Measurements from ENCODE around the gene CARM1. TPM values are rescaled to one million over a fixed set of nuclear protein-coding genes. Genes with fewer than 3 reads are reported as not detected.

CARM1 gene
- polyA plus RNA-seq = 10 to 100 TPM; 28.5 to 35.7 TPM

DNA sequence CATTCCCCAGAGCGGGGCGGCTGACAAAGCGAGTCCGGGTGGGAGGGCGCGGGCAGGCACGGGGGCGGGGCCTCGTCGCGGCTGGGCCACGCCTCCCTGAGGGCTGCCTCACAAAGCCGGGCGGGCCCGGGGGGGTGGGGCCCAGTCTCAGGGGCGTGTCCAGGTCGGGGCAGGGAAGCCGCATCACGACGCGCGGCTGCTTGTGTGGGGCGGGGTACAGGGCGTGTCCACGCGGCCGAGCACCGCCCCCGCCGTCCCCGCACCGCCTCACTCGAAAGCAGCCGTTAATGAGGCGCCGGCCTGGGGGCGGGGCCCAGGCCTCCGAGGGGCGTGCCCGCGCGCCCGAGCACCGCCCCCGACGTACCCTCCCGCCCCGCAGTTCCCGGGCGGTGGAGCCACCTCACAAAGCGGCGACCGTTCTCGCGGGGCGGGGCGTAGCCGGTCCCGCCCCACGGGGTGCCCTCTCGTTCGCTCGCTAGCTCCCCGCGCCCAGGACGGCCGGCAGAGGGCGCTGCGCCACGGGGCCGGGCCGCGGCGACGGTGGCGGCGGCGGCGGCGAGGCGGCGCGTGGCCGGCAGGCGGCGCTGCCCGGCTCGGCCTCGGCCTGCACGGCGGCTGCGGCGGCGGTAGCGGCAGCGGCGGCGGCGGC lies at the start of gene CARM1:
TSS of gene CARM1 (plus strand) at position 599 of the 649 bp plus-strand sequence. CDS start 150 bp downstream, outside the sequence.
- Histone ChIP-seq H3K9me3 (ENCODE audit: control insufficient read depth in 2 of 2, insufficient read depth in 1 of 2, low read depth in 1 of 2, low read length in 1 of 2) (no peaks in the 10 kb centered on the region), H3K27me3 (ENCODE audit: control insufficient read depth in 1 of 2, insufficient read depth in 2 of 2, low read length in 2 of 2) (no peaks in the 10 kb centered on the region), H3K4me3 (ENCODE audit: low read depth in 1 of 2, low read length in 2 of 2) (peak within 1 kb of the TSS; percentile 78 to 80), H3K4me1 (ENCODE audit: control insufficient read depth in 2 of 2, insufficient read depth in 2 of 2, low read length in 1 of 2) (no peaks in the 10 kb centered on the region), H3K27ac (ENCODE audit: low read depth in 2 of 2, low read length in 1 of 2) (peak within 1 kb of the TSS; percentile 83 to 92), H3K36me3 (ENCODE audit: control insufficient read depth in 2 of 2, insufficient read depth in 2 of 2, low read length in 1 of 2) (no peaks in the 10 kb centered on the region)
- WGBS, 2 donors = 0% methylated on average over 28 to 99 of the region's 99 CpGs

DNA sequence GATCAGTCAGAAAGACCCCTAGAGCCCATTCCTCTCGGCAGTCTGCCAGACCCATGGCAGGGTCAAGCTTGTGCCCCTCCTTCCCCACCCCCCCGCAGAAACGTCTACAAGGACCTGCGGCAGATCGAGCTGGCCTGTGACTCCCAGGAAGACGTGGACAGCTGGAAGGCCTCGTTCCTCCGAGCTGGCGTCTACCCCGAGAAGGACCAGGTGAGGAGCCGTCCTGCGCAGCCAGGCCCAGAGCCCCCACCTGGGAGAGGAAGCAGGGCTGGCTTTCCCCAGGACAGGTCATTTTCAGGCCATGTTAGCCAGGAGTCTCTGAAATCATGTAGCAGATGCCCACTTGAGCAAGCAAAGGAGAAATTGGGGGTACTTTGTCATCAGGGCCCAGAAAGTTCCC lies 47.7 kb upstream of the CARM1 start:
- no peak overlapping the region for H3K4me3 ChIP-seq (ENCODE audit: low read depth in 1 of 2, low read length in 2 of 2)
- peaks cover 19 to 50% of the 10 kb centered on the region in 2 donors for H3K36me3 ChIP-seq (ENCODE audit: control insufficient read depth in 2 of 2, insufficient read depth in 2 of 2, low read length in 1 of 2)
- no peak overlapping the region for H3K27ac ChIP-seq (ENCODE audit: low read depth in 2 of 2, low read length in 1 of 2)
- no peaks in the 10 kb centered on the region for H3K9me3 ChIP-seq (ENCODE audit: control insufficient read depth in 2 of 2, insufficient read depth in 1 of 2, low read depth in 1 of 2, low read length in 1 of 2)
- no peaks in the 10 kb centered on the region for H3K27me3 ChIP-seq (ENCODE audit: control insufficient read depth in 1 of 2, insufficient read depth in 2 of 2, low read length in 2 of 2)
- no peaks in the 10 kb centered on the region for H3K4me1 ChIP-seq (ENCODE audit: control insufficient read depth in 2 of 2, insufficient read depth in 2 of 2, low read length in 1 of 2)
- 90 to 93% methylated on average over 12 of the region's 12 CpGs for WGBS, 2 donors

DNA sequence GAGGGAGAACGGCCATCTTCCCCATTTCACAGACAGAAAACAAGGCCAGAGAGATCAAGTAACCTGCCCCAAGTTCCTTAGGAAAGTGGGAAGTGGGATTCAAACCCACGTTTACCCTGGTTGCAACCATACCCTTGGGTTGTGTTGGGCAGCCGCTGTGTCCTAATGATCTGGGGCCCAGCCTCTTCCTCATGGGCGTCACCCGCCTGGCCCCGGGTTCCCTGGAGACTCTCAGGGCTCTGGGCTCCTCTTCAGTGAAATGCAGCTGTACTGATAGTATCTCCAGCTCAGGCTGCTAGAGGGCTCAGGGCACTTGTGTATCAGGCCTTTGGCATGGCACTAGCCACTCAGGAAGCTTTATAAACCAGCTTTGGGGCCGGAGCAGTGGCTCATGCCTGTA lies 45.1 kb upstream of the CARM1 start:
- H3K9me3 ChIP-seq (ENCODE audit: control insufficient read depth in 2 of 2, insufficient read depth in 1 of 2, low read depth in 1 of 2, low read length in 1 of 2) = no peaks in the 10 kb centered on the region
- peaks cover 19 to 43% of the 10 kb centered on the region in 2 donors for H3K36me3 ChIP-seq (ENCODE audit: control insufficient read depth in 2 of 2, insufficient read depth in 2 of 2, low read length in 1 of 2)
- H3K27me3 ChIP-seq (ENCODE audit: control insufficient read depth in 1 of 2, insufficient read depth in 2 of 2, low read length in 2 of 2) = no peaks in the 10 kb centered on the region
- WGBS, 2 donors = 90 to 92% methylated on average over 7 of the region's 7 CpGs
- no peak overlapping the region for H3K4me3 ChIP-seq (ENCODE audit: low read depth in 1 of 2, low read length in 2 of 2)
- H3K4me1 ChIP-seq (ENCODE audit: control insufficient read depth in 2 of 2, insufficient read depth in 2 of 2, low read length in 1 of 2) = no peaks in the 10 kb centered on the region
- H3K27ac ChIP-seq (ENCODE audit: low read depth in 2 of 2, low read length in 1 of 2) = no peak overlapping the region

DNA sequence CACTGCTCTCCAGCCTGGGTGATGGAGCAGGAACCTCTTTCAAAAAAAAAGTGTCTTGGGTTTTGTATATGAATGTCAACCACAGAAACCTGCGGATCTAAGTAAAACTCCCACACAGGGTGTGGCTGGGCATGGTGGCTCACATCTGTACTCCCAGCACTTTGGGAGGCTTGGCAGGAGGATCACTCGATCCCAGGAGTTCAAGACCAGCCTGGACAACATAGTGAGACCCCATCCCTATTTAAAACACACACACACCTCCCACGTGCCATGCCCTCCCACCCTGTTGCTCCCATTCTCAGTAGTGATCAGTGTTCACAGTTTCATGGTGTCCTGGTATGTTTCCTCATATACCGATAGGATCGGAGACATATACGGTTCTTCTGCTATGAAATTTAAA lies 44.5 kb upstream of the CARM1 start:
- H3K27me3 ChIP-seq (ENCODE audit: control insufficient read depth in 1 of 2, insufficient read depth in 2 of 2, low read length in 2 of 2) = no peaks in the 10 kb centered on the region
- H3K4me1 ChIP-seq (ENCODE audit: control insufficient read depth in 2 of 2, insufficient read depth in 2 of 2, low read length in 1 of 2) = no peaks in the 10 kb centered on the region
- peaks cover 19 to 43% of the 10 kb centered on the region in 2 donors for H3K36me3 ChIP-seq (ENCODE audit: control insufficient read depth in 2 of 2, insufficient read depth in 2 of 2, low read length in 1 of 2)
- no peaks in the 10 kb centered on the region for H3K9me3 ChIP-seq (ENCODE audit: control insufficient read depth in 2 of 2, insufficient read depth in 1 of 2, low read depth in 1 of 2, low read length in 1 of 2)
- no peak overlapping the region for H3K4me3 ChIP-seq (ENCODE audit: low read depth in 1 of 2, low read length in 2 of 2)
- H3K27ac ChIP-seq (ENCODE audit: low read depth in 2 of 2, low read length in 1 of 2) = no peak overlapping the region
- 90 to 93% methylated on average over 6 of the region's 6 CpGs for WGBS, 2 donors

DNA sequence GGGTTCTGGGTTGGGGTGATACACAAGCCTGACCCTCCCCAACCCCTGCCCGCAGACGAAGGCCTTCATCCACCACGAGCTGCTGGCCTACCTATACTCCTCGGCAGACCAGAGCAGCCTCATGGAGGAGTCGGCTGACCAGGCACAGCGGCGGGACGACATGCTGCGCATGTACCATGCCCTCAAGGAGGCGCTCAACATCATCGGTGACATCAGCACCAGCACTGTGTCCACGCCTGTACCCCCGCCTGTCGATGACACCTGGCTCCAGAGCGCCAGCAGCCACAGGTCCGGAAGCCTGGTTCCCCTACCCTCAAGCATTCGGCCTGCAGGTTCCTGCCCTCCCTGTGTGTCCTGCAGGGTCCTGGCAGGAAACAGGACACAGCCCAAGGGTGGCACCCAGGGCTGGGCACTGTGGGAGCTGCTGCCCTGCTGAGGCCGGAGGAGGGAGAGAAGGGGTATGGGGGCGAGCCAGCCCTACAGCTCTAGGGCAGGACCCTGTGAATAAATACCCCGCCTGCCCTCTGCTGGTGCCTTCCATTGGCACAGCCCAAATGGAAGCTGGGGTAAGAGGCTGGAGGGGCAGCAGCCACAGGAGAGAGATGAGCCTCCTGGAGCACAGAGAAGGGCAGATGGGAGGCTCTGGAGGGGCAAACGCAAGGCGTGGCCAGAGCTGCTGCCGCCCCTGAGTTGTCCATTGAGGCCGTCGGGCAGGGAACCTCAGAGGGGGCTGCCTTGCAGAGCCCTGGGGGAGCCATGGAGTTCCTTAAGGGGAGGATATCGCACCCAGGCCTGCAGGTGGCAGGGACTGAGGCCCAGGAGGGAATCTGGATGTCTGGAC lies 42.2 kb upstream of the CARM1 start:
- H3K27ac ChIP-seq (ENCODE audit: low read depth in 2 of 2, low read length in 1 of 2) = no peak overlapping the region
- H3K27me3 ChIP-seq (ENCODE audit: control insufficient read depth in 1 of 2, insufficient read depth in 2 of 2, low read length in 2 of 2) = no peaks in the 10 kb centered on the region
- WGBS, 2 donors = 89 to 91% methylated on average over 26 of the region's 26 CpGs
- H3K9me3 ChIP-seq (ENCODE audit: control insufficient read depth in 2 of 2, insufficient read depth in 1 of 2, low read depth in 1 of 2, low read length in 1 of 2) = no peaks in the 10 kb centered on the region
- H3K36me3 ChIP-seq (ENCODE audit: control insufficient read depth in 2 of 2, insufficient read depth in 2 of 2, low read length in 1 of 2) = peaks cover 16 to 47% of the 10 kb centered on the region in 2 donors
- H3K4me1 ChIP-seq (ENCODE audit: control insufficient read depth in 2 of 2, insufficient read depth in 2 of 2, low read length in 1 of 2) = no peaks in the 10 kb centered on the region
- H3K4me3 ChIP-seq (ENCODE audit: low read depth in 1 of 2, low read length in 2 of 2) = no peak overlapping the region

DNA sequence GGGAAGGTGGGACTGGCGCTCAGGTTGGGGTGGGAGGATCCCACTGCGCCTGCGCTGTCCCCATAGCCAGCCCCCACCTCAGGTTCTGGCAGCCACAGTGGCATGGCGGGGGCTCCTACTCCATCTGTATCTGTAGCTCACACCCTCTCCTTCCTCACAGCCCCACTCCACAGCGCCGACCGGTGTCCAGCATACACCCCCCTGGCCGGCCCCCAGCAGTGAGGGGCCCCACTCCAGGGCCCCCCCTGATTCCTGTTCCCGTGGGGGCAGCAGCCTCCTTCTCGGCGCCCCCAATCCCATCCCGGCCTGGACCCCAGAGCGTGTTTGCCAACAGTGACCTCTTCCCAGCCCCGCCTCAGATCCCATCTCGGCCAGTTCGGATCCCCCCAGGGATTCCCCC lies 41.4 kb upstream of the CARM1 start:
- no peak overlapping the region for H3K4me3 ChIP-seq (ENCODE audit: low read depth in 1 of 2, low read length in 2 of 2)
- no peaks in the 10 kb centered on the region for H3K9me3 ChIP-seq (ENCODE audit: control insufficient read depth in 2 of 2, insufficient read depth in 1 of 2, low read depth in 1 of 2, low read length in 1 of 2)
- H3K27ac ChIP-seq (ENCODE audit: low read depth in 2 of 2, low read length in 1 of 2) = no peak overlapping the region
- peaks cover 16 to 42% of the 10 kb centered on the region in 2 donors for H3K36me3 ChIP-seq (ENCODE audit: control insufficient read depth in 2 of 2, insufficient read depth in 2 of 2, low read length in 1 of 2)
- H3K4me1 ChIP-seq (ENCODE audit: control insufficient read depth in 2 of 2, insufficient read depth in 2 of 2, low read length in 1 of 2) = peaks cover 1 to 3% of the 10 kb centered on the region in 2 donors
- H3K27me3 ChIP-seq (ENCODE audit: control insufficient read depth in 1 of 2, insufficient read depth in 2 of 2, low read length in 2 of 2) = no peaks in the 10 kb centered on the region
- 83 to 88% methylated on average over 16 of the region's 16 CpGs for WGBS, 2 donors

DNA sequence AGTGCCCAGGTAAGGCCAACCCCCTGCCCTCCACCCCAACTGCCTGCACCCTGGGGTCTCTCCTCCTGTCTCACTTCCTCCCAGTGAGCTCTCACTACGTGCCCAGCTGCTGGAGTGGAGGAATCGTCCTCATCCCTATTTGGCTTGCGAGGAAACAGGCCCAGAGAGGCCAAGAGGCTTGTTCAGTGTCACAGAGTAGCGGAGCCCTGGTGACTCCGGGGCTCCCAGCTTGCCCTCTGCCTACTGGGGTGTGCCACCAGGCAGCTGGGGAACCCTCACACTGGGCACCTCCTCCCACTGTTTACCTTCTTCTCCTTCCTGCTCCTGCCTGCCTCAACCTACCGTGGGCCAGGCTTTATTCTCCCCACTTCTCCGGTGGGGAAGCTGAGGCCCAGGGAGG lies 41.0 kb upstream of the CARM1 start:
- Histone ChIP-seq H3K27ac (ENCODE audit: low read depth in 2 of 2, low read length in 1 of 2) (peak overlapping the region in 1 of 2 donors; percentile 6), H3K4me3 (ENCODE audit: low read depth in 1 of 2, low read length in 2 of 2) (no peak overlapping the region), H3K27me3 (ENCODE audit: control insufficient read depth in 1 of 2, insufficient read depth in 2 of 2, low read length in 2 of 2) (no peaks in the 10 kb centered on the region), H3K9me3 (ENCODE audit: control insufficient read depth in 2 of 2, insufficient read depth in 1 of 2, low read depth in 1 of 2, low read length in 1 of 2) (no peaks in the 10 kb centered on the region), H3K36me3 (ENCODE audit: control insufficient read depth in 2 of 2, insufficient read depth in 2 of 2, low read length in 1 of 2) (peaks cover 16 to 40% of the 10 kb centered on the region in 2 donors), H3K4me1 (ENCODE audit: control insufficient read depth in 2 of 2, insufficient read depth in 2 of 2, low read length in 1 of 2) (peaks cover 5 to 7% of the 10 kb centered on the region in 2 donors)
- 83 to 88% methylated on average over 7 of the region's 7 CpGs for WGBS, 2 donors

DNA sequence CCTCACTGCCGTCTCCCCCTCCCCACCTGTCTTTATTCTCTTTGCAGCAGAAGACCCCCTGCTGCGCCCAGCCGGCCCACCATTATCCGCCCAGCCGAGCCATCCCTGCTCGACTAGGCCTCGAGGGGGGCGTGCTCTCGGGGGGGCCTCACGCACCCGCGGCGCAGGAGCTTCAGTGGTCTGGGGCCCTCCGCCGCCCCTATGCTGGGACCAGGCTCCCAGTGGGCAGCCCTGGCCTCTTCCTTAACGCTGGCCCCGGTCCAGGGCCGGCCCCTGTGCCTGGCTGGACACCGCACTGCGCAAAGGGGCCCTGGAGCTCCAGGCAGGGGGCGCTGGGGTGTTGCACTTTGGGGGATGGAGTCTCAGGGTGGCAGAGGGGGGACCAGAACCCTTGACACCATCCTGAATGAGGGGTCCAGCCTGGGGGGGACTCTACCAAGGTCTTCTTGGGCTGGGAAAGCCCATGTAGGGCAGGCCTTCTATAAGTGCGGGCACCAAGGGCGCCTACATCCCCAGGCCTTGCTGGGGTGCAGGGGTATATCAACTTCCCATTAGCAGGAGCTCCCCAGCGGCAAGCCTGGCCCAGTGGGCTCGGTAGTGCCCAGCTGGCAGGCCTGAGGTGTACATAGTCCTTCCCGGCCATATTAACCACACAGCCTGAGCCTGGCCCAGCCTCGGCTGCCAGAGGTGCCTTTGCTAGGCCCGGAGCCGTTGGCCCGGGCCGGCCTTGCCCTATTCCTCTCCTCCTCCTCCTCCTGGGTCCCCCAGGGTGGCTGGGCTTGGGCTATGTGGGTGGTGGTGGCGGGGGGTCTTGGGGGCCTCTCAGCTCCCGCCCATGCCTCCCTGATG lies 40.2 kb upstream of the CARM1 start:
- Histone ChIP-seq H3K9me3 (ENCODE audit: control insufficient read depth in 2 of 2, insufficient read depth in 1 of 2, low read depth in 1 of 2, low read length in 1 of 2) (no peaks in the 10 kb centered on the region), H3K4me3 (ENCODE audit: low read depth in 1 of 2, low read length in 2 of 2) (no peak overlapping the region), H3K36me3 (ENCODE audit: control insufficient read depth in 2 of 2, insufficient read depth in 2 of 2, low read length in 1 of 2) (peaks cover 14 to 36% of the 10 kb centered on the region in 2 donors), H3K27ac (ENCODE audit: low read depth in 2 of 2, low read length in 1 of 2) (no peak overlapping the region), H3K27me3 (ENCODE audit: control insufficient read depth in 1 of 2, insufficient read depth in 2 of 2, low read length in 2 of 2) (no peaks in the 10 kb centered on the region), H3K4me1 (ENCODE audit: control insufficient read depth in 2 of 2, insufficient read depth in 2 of 2, low read length in 1 of 2) (peaks cover 5 to 7% of the 10 kb centered on the region in 2 donors)
- 86 to 87% methylated on average over 32 to 33 of the region's 33 CpGs for WGBS, 2 donors
